ENCODE measurements around the gene UBL4A.

DNA sequence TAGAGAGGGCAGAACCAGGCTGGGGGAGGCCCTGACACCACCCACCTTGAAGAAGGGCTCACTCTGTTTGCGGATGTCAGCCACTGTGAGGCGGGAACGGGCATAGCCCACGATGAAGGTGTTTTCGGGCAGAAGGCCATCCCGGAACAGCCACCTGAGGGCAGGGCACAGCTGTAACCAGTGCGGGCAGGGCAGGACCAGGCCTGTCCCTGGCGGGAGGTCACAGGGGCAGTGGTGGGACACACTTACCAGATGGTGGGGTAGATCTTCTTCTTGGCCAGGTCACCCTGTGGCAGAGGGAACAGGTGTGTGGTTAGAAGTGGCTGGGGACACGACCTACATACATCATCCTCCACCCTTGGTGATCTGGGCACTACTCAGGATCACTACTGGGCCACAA lies 49.5 kb upstream of the UBL4A start:
- TF ChIP-seq, protein P1, sequence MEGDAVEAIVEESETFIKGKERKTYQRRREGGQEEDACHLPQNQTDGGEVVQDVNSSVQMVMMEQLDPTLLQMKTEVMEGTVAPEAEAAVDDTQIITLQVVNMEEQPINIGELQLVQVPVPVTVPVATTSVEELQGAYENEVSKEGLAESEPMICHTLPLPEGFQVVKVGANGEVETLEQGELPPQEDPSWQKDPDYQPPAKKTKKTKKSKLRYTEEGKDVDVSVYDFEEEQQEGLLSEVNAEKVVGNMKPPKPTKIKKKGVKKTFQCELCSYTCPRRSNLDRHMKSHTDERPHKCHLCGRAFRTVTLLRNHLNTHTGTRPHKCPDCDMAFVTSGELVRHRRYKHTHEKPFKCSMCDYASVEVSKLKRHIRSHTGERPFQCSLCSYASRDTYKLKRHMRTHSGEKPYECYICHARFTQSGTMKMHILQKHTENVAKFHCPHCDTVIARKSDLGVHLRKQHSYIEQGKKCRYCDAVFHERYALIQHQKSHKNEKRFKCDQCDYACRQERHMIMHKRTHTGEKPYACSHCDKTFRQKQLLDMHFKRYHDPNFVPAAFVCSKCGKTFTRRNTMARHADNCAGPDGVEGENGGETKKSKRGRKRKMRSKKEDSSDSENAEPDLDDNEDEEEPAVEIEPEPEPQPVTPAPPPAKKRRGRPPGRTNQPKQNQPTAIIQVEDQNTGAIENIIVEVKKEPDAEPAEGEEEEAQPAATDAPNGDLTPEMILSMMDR (IDR thresholded peaks at IDR 0.05; ENCODE audit: extremely low read depth in 1 of 2, insufficient read depth in 1 of 2, low read depth in 1 of 2, low read length in 2 of 2), result no peak
- no peak for TF ChIP-seq EZH2 (IDR thresholded peaks at IDR 0.05; ENCODE audit: borderline replicate concordance, low read depth, low read length, severe bottlenecking)
- TF ChIP-seq FOS (IDR thresholded peaks at IDR 0.05; ENCODE audit: borderline replicate concordance, insufficient read depth, low read length), result no peak
- TF ChIP-seq POLR2A (IDR thresholded peaks at IDR 0.05; ENCODE audit: low read depth, low read length), result no peak
- no peak for TF ChIP-seq POLR2AphosphoS5 (IDR thresholded peaks at IDR 0.05; ENCODE audit: insufficient read depth, low read depth, low read length)
